GM19193 (cell line): ENCODE measurements around the gene AQP12A.

Experiments
- POLR2A ChIP-seq: IDR thresholded peaks from 4 replicates; pipeline ENCODE4 v1.6.1; 2011; ENCODE audit not compliant: insufficient read depth, insufficient read length; ENCODE audit errors: extremely low read depth

The AQP12A gene

DNA sequence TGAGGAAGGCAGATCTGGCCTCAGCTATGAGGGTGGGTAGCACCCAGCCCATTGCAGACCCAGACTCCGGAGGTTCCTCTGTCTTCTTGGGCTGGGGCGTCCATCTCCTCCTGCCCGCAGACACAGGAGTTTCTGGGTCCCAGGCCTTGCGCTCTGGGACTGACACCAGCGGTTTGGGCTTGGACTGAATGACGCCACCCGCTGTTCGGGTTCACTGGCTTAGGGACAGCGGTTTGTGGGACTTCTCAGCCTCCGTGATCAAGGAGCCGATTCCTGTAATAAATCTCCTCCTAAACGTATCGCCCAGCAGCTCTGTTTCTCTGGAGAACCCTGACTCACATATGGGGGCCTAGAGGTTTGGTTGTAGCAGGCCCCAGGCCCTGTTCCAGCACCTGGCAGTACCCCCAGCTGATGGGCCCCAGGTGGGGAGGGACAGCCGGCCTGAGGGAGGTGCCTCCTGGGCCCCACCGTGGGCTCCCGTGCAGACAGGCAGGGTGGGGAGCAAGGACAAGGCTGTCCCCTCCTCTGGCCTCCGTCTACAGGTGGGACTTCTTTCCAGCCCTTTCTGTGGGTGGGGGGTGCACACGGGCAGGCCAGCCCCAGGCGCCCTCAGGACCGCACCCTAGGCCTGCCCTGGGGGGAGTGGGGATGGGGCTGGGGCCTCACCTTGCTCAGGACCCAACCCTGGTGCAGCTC lies 4.5 kb upstream of the AQP12A start:
- no peak for TF ChIP-seq POLR2A

DNA sequence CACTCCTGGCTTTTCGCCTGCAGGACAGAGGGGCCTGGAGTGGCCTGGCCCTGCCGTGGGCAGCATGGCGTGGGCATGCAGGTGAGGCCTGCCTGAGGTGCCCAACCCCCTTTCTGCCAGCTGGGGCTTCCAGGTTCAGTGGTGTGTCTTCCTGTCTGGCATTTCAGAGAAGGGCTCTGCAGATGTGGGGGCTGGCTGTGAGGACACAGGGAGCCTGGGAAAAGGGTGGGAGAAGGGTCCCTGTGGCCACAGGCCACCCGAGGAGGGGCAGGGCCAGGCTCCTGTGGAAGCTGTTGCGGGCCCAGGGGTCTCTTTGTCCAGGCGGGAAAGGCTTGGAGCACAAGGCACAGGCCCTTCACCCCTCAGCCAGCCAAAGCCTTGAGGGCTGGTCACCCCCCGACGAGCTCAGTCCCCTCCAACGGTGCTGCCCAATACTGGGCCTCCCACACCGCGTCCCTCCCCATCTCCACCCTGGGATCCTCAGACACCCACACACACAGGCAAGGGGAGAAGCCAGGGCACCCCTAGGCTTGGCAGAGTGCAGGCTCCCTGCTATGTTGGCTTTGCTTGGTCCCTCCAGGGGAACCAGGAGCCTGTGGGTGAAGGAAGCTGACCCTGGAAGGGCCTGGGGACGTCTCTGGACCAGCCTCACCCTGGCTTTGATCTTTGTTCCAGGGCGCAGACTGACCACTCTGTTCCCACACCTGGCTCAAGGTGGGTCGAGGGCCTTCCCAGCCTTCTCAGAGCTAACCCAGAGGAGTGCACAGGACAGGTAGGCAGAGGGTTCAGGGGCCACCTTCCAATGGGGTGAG lies 3.7 kb upstream of the AQP12A start:
- no peak for TF ChIP-seq POLR2A

DNA sequence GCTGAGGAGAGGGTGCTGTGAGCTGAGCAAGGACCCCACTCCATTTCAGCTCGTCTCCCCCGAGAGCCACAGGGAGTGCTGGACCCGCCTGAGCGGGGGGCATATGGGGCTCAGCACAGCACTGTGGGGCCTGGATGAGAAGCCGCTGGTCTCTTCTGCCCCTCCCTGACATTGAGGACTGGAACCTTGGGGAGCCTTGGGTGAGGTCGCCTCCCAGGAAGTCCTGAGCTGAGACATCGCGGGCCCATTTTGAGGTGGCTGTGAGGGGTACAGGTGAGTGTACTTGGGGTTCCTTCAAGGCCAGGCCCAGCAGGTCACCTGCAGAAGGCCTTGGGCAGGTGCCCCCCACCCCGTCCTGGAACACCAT lies 3.1 kb upstream of the AQP12A start:
- TF ChIP-seq POLR2A = no peak

DNA sequence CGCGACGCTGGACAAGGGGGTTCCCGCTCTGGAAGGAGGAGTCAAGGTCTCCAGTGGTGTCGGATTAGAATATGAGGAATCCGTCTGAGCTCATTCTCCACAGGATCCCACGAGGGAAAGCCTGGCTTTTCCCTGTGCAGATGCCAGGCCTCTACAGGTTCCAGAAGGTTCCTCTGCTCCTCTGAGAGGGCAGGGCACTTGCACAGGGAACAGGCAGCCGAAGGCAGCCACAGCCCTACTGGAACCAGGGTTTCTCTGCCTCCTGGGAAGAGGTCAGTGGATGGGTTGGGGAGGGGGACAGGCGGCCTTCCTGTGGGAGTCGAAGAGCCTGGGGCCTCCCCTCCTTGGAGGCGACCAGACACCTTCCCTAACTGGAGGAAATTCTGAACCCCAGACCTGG lies 1.7 kb upstream of the AQP12A start:
- no peak for TF ChIP-seq POLR2A

DNA sequence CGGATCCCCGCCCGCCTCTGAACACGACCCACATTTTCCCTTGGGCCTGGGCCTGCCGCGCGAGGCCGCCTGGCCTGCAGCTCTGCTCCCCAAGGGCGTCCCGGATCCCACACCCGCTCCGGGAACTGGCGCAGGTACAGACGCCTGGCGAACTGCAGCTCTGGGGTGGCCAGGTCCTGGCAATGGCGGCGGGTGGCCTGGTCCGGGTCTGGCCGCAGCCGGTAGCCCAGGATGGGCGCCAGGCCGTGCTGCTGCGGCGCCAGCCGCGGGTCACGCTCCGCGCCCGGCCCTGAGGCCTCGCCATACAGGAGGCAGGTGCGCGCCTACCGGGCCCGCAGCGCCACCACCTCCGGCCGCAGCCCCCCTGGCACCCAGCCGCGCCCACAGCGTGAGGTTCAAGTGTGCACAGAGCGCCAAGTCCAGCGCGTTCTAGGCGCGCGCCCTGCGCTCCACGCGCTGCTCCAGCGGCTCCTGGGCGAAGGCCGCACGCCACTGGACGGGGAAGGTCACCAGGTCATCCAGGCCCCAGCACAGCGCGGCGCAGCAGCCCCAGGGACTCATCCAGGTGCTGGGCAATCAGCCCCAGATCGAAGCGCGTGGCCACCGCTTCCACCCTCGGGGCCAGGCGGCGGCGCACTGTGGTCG lies 9.5 kb downstream of the AQP12A start:
- no peak for TF ChIP-seq POLR2A

DNA sequence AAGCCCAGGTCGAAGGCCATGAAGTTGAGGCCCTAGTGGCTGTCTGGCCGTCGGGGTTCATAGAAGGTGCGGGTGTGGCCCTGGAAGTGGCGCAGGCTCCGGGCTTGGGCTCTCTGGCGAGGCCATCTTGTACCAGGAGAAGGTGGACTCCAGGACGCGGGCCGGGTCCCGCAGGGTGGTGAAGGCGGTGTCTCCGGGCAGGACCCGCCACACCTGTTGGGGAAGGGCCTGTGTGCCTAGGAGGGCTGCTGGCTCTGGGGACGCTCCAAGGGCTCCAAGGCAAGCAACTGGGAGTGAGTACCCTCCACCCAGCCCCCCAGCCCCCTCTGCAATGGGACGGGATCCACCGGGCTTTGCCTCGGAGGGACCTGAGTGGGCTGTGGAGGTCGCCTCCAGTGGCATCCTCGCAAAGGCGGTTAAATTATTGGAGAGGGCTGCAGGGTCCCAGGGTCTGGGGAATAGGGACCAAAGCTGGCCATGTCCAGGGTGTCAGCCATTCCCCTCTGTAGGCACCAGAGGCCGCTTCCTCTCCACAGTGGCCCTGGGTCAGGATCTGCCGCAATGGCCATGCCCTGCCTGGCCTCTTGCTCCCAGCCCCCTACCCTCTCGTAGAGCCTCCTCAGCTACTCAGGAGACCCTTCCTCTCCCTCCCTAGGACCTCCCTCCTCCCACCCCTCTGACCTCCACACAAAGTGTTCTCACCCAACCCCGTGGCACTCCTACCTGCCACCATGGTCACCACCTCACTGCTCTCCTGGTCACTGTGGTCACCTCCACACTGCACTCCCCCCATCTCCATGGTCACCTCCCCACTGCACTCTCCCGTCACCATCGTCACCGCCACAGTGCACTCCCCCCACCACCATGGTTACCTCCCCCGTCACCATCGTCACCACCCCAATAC lies 10.3 kb downstream of the AQP12A start:
- TF ChIP-seq POLR2A = no peak

DNA sequence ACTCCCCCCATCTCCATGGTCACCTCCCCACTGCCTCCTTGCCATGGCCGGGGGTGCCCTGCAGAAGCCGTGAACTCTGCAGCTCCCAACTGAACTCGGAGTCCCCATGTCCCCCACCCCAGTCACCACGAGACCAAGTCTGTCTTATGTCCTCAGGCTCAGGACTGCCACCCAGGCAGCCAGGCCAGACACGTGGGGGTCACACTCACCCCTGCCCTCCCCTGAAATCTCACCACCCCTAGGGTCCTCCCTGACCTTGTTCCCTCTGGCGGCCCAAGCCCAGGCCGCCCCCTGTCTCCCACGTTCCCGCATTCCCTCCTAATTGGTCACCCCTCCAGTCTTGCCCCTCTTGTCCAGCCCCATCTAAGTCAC lies 11.0 kb downstream of the AQP12A start:
- TF ChIP-seq POLR2A = no peak

DNA sequence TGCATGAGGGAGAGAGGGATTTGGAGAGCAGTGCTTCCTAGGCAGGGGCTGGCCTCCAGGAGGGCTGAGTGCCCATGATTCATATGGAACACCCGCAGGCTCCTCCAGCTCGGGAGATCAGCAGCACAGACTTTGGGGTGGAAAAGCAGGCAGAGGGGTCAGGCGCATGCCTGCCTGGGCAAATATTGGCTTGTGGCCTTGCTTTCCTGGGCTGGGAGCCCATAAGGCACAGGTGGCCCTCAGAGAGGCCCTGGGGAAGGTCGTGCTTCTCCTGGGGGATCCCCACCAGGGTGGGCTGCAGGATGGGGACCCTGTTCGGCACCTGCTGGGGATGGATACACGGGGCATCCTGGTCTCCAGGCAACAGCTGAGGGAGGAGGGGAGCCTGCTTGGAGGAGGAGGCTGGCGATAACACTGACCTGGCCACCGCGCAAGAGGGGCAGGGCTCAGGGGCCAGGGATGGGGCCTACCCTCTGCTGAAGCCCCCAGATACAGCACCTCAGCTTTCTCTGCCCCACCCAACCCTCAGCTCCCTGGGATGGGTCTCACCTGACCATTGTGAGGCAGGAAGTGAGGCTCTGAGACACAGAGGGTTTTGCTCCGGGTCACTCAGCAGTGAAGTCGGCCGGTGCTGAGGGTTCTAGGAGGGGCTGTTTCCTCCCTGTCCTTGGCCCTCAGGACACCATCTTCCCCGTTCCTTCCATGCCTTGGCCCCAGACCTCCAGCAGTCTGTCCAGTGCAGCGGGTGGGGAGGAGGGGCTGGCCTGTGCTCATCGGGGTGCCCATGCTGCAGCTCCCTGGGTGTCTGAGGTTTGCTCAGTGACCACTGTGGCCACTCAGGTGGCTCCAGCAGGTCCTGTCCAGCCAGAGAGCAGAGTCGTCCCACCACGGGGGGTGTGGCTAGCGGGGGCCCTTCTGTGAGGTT lies 12.0 kb downstream of the AQP12A start:
- TF ChIP-seq POLR2A = no peak

DNA sequence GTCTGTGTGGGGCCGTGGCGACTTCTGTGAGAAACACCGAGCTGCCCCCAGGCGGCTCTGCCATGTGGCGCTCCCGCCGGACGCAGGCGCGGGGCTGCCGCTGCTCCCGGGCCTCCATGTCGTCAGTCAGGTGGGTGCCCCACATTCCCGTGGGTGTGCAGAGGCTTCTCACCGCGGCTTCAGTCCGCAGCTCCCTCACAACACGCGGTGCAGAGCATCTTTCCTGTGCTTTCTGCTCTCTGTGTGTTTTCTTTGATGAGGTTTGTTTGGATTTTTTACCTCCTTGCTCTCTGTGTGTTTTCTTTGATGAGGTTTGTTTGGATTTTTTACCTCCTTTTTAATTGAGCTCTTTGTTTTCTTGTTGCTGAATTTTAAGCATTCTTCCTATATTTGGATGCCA lies 13.0 kb downstream of the AQP12A start:
- no peak for TF ChIP-seq POLR2A

DNA sequence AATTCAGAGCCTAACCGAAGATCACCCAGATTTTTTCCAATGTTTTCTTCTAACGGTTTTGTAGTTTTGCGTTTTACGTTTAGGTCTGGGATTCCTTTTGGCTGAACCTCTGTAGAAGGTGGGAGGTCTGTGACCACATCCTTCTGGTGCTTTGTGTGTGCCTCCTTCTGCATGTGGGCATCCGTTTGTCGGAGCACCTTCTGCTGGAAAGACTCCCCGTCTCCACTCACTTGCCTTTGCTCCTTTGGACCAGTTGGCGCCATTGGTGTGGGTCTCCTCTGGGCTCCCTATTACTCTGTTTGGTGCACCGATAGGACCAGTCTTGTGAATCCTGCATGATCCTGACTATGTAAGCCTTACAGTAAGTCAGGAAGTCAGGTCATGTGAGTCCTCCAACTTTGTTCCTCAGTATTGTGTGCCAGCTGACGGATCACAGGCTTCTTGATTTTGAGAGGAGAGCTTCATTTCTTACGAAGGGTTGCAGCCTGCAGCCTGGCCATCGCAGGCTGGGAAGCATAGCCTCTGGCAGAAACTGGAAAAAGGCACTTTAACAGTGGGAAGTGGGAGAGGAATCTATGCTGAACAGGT lies 13.6 kb downstream of the AQP12A start:
- TF ChIP-seq POLR2A = no peak

DNA sequence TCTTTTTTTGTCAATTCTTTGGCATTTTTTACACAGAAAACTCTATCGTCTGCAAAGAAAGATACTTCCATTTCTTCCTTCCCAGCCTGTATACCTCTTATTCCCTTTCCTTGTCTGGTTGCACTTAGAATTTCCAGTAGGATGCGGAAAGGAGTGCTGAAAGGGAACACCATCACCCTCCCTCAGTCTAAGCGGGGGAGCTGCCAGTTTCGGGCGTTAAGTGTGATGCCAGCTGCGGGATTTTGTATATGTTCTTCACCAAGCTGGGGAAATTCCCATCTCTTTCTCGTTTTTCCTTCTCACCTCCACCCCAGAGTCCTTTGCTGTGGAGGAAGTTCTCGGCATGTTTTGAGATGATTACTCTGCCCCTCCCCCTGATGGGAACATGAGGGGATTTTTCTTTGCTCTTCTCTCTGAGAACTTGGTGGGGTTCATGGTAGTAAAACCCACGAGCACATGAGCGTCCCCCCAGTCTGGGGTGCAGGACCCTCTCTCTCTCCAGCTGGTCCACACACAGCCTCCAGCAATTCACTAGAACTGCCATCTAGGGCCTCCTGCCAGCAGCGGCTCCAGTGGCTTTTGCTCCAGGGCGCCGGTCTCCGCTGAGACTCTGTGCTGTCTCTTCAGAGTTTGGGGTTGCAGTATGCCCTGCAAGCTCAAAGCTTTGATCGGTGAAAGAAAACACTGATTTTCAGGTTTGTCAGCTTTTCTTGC lies 15.5 kb downstream of the AQP12A start:
- no peak for TF ChIP-seq POLR2A

DNA sequence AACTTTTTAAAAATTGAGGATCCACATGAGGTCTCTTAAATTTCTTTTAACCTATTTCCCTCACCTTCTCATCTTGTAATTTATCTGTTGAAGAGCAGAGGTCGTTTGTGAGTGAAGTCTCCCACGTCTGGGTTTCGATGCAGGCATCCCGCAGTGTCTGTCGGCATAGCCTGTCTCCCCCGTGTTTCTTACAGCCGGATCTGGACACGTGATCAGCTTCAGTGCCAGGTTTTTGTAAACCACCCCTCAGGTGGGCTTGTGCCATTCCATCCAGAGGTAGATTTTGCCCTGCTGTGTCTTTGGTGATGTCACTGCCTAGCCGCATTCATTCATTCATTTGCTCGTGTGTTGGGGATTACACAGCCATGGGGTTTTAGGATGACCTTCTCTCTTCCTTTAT lies 16.2 kb downstream of the AQP12A start:
- no peak for TF ChIP-seq POLR2A

DNA sequence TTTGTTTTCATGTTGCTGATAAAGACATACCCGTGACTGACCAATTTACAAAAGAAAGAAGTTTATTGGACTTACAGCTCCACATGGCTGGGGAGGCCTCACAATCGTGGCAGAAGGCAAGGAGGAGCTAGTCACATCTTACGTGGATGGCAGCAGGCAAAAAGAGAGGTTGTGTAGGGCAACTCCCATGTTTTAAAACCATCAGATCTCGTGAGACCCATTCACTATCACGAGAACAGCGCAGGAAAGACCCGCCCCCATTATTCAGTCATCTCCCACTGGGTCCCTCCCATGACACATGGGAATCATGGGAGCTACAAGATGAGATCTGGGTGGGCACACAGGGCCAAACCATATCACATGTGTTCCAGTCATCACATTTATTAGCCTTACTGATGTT lies 16.8 kb downstream of the AQP12A start:
- no peak for TF ChIP-seq POLR2A
